Measurements from ENCODE around the gene TCIRG1. TPM values are rescaled to one million over a fixed set of nuclear protein-coding genes. Genes with fewer than 3 reads are reported as not detected.

TCIRG1 gene
- polyA plus RNA-seq, 4 donors, result 17.6 to 28.9 (median 20.6) TPM

- no peak for DNase-seq (ENCODE audit: low read depth in 4 of 4, low spot score in 3 of 4)
Measured at GRCh38 chr11:68036141-68036716, 2.6 kb upstream of the TCIRG1 start.

- DNase-seq (ENCODE audit: low read depth in 4 of 4, low spot score in 3 of 4), result no peak
Measured at GRCh38 chr11:68036717-68037239, 2.0 kb upstream of the TCIRG1 start.

- no peak for DNase-seq (ENCODE audit: low read depth in 4 of 4, low spot score in 3 of 4)
Measured at GRCh38 chr11:68037411-68038225, 1.2 kb upstream of the TCIRG1 start.

GRCh38 chr11:68038226-68038717, 553 bp upstream of the TCIRG1 start:
- no peak for DNase-seq (ENCODE audit: low read depth in 4 of 4, low spot score in 3 of 4)

GRCh38 chr11:68039526-68040086, 781 bp downstream of the TCIRG1 start:
- no peak for DNase-seq (ENCODE audit: low read depth in 4 of 4, low spot score in 3 of 4)

GRCh38 chr11:68040101-68040956, 1.5 kb downstream of the TCIRG1 start:
- DNase-seq (ENCODE audit: low read depth in 4 of 4, low spot score in 3 of 4), result peak in 2 of 4 donors; percentile 31 to 43

- DNase-seq (ENCODE audit: low read depth in 4 of 4, low spot score in 3 of 4), result no peak
Measured at GRCh38 chr11:68040957-68041591, 2.2 kb downstream of the TCIRG1 start.

GRCh38 chr11:68041617-68042218, 2.9 kb downstream of the TCIRG1 start:
- no peak for DNase-seq (ENCODE audit: low read depth in 4 of 4, low spot score in 3 of 4)

- DNase-seq (ENCODE audit: low read depth in 4 of 4, low spot score in 3 of 4), result no peak
Measured at GRCh38 chr11:68042219-68043028, 3.6 kb downstream of the TCIRG1 start.

GRCh38 chr11:68043029-68043348, 4.2 kb downstream of the TCIRG1 start:
- DNase-seq (ENCODE audit: low read depth in 4 of 4, low spot score in 3 of 4), result no peak

GRCh38 chr11:68043349-68044144, 4.7 kb downstream of the TCIRG1 start:
- DNase-seq (ENCODE audit: low read depth in 4 of 4, low spot score in 3 of 4), result no peak

- DNase-seq (ENCODE audit: low read depth in 4 of 4, low spot score in 3 of 4), result no peak
Measured at GRCh38 chr11:68044145-68044813, 5.5 kb downstream of the TCIRG1 start.

- DNase-seq (ENCODE audit: low read depth in 4 of 4, low spot score in 3 of 4), result no peak
Measured at GRCh38 chr11:68044898-68045351, 6.1 kb downstream of the TCIRG1 start.

- DNase-seq (ENCODE audit: low read depth in 4 of 4, low spot score in 3 of 4), result no peak
Measured at GRCh38 chr11:68047437-68048290, 8.8 kb downstream of the TCIRG1 start.

- no peak for DNase-seq (ENCODE audit: low read depth in 4 of 4, low spot score in 3 of 4)
Measured at GRCh38 chr11:68048681-68049508, 10.1 kb downstream of the TCIRG1 start.

Data from right renal pelvis (tissue), 4 donors.